Keratinocyte (primary cell): ENCODE measurements around the gene GTF3A.

Source experiments
- CTCF ChIP-seq, 3 experiments: IDR thresholded peaks in 1 of 3; conservative IDR thresholded peaks in 1 of 3; optimal IDR thresholded peaks in 1 of 3; 2 replicates in 2 of 3; 3 replicates in 1 of 3; pipeline versions ENCODE3 to v1.5.1; 2011; ENCODE audit warnings: low read length in 3 of 3, mild to moderate bottlenecking in 3 of 3, moderate library complexity in 2 of 3, control low read depth in 1 of 3, inconsistent platforms in 1 of 3; ENCODE audit not compliant: insufficient read depth in 2 of 3; ENCODE audit errors: extremely low read depth in 1 of 3
- EZH2 ChIP-seq: IDR thresholded peaks from one replicate; pipeline ENCODE4 v1.6.1; 2012; ENCODE audit warnings: inconsistent platforms, mild to moderate bottlenecking, low read length, moderate library complexity

- TF ChIP-seq CTCF (optimal IDR thresholded peaks at IDR 0.05 in 1 of 3, IDR thresholded peaks at IDR 0.05 in 1 of 3, conservative IDR thresholded peaks at IDR 0.05 in 1 of 3; ENCODE audit: extremely low read depth in 1 of 3, insufficient read depth in 2 of 3, low read length in 3 of 3) (no peak), EZH2 (no peak)
Measured at GRCh38 chr13:27448308-27448707, 23.9 kb downstream of the GTF3A start.
